HG02642 (cell line): ENCODE data around the gene CPT1C.
"Not testable (repeated sequence)": the region's sequence is repeated elsewhere in the genome, so short reads cannot be mapped to it uniquely, and the experiment has no call there.

Experiments used
- ATAC-seq: cut with Tn5 transposase; IDR thresholded peaks from one replicate; pipeline ENCODE4 v1.9.1; 2021; ENCODE audit warnings: mild to moderate bottlenecking; ENCODE audit not compliant: unreplicated experiment, poor library complexity

The CPT1C gene

GRCh38 chr19:49696115-49696514 lies 5.2 kb downstream of the CPT1C start:
- ATAC-seq, result no peak

- ATAC-seq, result no peak
Observed at GRCh38 chr19:49696865-49697264, 5.9 kb downstream of the CPT1C start.

GRCh38 chr19:49699364-49699763 lies 8.4 kb downstream of the CPT1C start:
- no peak for ATAC-seq

GRCh38 chr19:49700563-49700962 lies 9.6 kb downstream of the CPT1C start:
- no peak for ATAC-seq

DNA sequence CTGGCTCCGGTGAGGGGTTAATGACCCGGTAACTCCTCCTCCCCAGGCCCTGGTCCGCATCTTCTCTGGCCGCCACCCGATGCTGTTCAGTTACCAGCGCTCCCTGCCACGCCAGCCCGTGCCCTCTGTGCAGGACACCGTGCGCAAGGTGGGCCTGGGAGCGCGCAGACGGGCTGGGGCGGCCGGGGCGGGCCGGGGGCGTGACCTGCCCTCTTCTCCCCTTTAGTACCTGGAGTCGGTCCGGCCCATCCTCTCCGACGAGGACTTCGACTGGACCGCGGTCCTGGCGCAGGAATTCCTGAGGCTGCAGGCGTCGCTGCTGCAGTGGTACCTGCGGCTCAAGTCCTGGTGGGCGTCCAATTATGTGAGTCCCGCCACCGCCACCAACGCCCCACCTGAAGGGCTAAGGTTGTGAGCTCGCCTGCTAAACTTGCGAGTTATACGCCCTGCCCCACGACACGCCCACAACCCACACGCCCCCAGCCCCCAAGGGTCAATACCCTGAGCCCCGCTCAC lies 10.4 kb downstream of the CPT1C start:
- no peak for ATAC-seq

DNA sequence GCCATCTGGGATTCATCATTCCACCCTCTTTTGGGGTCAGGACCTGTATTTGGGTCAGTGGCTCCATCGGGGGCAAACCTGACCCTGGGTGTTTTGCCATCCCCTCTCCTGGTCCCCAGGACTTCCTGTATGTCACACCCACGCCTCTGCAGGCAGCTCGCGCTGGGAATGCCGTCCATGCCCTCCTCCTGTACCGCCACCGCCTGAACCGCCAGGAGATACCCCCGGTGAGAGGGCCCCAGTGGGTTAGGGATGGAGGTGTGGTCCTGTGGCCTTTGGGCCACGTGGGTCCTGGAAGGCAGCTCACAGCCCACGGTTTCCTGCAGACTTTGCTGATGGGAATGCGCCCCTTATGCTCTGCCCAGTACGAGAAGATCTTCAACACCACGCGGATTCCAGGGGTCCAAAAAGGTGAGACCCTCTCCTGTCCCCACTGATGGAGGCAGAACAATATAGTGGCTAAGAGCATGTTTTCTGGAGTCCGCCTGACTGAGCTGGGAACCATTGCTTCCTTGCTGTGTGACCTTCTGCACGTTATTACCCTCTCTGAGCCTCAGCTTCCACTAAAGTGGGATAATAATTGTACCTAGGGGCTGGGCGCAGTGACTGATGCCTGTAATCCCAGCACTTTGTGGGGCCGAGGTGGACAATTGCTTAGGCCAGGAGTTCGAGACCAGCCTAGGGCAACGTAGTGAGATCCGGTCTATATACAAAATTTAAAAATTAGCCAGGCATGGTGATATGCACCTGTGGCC lies 14.1 kb downstream of the CPT1C start:
- ATAC-seq, result no peak

GRCh38 chr19:49705919-49706318 lies 15.0 kb downstream of the CPT1C start:
- no peak for ATAC-seq

DNA sequence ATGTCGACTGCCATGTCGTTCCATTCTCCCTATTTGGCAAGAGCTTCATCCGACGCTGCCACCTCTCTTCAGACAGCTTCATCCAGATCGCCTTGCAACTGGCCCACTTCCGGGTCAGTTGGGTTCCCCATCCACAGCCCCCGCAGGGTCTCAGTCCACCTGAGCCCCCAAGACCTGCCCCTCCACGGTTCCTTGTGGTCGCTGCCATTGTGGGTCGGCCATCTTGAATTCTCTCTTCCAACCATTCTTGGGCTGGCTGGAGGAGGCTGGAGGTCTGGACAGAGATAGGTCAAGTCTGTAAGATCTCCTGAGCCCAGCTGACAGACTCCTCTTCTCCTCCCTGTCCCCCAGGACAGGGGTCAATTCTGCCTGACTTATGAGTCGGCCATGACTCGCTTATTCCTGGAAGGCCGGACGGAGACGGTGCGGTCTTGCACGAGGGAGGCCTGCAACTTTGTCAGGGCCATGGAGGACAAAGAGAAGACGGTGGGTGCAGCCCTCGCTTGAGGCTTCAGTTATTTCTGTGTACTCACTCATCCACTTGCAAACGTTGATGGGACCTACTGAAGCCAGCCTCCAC lies 19.5 kb downstream of the CPT1C start:
- ATAC-seq, result no peak

DNA sequence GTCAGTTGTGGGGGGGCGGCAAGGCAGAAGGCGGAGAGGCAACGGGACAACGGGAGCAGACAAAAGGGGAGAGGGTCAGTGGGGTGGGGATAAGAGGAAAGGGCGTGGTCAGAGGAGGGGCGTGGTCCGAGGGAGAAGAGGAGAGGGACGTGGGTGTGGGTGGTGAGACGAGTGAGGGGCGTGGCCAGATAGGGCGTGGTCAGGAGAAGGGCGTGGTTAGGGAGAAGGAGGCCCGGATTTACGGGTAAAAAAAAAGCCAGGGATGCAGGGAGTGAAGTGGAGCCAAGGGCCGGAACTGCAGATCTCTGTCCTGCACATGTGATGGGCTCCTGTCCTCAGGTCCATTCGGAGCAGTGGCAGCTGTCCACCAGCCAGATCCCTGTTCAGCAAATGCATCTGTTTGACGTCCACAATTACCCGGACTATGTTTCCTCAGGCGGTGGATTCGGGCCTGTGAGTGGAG lies 21.5 kb downstream of the CPT1C start:
- no peak for ATAC-seq

GRCh38 chr19:49713236-49713845 lies 22.4 kb downstream of the CPT1C start:
- ATAC-seq, result no peak

DNA sequence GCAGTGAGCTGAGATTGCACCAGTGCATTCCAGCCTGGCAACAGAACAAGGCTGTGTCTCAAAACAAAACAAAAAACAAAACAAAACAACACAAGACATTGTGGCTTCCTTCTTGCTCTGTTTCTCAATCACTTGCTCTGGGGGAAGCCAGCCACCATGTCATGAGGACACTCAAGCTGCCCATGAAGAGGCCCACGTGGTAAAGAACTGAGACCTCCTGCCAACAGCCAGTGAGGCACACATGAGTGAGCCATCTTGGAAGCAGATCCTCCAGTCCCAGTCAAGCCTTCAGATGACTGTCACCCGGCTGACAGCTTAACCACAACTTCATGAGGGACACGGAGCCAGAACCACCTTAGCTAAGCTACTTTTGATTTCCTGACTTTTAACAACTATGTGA lies 25.2 kb downstream of the CPT1C start:
- no peak for ATAC-seq

- no peak for ATAC-seq
Observed at GRCh38 chr19:49718511-49718910, 27.6 kb downstream of the CPT1C start.

DNA sequence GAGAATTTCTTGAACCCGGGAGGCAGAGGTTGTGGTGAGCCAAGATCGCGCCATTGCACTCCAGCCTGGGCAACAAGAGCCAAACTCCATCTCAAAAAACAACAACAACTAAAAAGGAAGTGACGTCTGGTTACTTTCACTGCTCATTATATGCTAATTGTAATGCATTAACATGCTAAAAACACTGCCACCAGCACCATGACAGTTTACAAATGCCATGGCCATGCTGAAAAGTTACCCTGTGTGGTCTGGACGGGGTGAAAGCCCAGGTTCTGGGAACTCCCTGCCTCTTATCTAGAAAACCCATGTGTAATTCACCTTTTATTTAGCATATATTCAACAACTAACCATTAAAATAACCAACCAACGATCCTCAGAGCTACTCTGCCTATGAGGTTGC lies 28.1 kb downstream of the CPT1C start:
- ATAC-seq, result no peak

DNA sequence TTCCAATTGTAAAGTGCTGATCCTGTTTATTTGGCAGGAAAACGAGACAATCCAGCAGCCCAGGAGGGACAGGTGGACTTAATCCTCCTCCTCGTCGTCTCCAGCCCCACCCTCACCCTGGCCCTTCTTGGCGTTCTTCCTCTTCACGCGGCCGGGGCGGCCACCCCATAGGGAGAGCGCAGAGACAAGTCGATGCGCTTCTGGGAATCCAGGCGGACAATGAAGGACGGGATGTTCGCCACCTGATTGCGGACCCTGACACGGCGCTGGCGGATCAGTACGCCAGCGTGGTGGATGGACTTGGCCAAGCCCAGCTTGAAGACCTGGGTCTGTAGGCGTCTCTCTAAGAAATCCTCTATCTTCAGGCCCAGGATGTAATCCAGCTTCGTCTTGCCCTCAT lies 28.5 kb downstream of the CPT1C start:
- not testable (repeated sequence) for ATAC-seq

DNA sequence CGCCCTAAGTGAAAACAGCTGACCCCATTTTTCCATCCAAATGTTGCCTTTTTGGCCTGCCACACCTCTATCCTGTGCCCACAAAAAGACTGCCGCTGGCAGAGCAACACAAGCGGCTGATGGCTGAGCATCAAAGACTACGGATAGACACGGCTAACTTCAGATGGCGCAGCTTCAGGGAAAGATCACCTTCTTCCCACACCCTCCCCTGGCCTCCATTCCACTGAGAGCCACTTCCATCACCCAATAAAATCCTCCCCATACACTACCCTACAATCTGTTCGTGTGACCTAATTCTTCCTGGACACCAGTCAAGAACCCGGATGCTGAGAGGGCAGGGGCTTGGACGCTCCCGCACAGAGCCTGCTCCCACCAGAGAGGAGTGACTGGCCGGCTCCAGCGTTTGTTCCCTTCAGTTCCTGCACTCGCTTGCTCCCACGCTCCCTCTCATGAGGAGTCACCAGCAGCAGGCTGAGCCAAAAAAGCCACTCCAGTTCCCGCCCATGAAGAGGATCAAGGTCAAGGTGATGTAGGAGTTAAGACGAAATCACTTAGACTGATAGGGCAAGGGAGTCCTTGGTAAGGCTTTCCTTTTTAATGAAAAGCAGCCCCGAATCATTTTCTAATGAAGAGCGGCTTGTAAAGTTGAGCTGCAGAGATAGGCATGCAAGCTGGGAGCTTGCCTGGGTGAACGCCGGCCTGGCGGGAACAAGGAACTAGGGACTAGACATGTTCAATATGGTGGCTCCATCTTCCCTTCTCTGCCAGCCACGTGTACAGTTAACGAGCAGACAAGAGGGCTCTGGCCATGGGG lies 36.5 kb downstream of the CPT1C start:
- ATAC-seq, result no peak

DNA sequence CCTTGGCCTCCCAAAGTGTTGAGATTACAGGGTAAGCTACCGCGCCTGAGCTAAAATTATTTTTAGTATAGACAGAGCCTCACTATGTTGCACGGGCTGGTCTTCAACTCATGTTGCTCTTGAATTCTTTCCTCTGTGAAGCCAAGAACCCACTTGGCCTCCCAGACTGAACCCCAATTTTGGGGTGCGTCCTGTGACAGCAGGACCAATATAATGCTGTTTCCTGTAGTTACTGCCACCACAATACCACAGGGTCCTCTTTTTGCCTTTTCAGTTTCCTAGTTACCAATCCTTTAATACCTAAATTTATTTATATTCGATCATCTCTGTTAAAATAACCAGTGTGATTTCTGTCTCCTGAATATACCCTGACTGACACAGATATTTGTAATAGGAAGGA lies 39.2 kb downstream of the CPT1C start:
- ATAC-seq, result no peak

DNA sequence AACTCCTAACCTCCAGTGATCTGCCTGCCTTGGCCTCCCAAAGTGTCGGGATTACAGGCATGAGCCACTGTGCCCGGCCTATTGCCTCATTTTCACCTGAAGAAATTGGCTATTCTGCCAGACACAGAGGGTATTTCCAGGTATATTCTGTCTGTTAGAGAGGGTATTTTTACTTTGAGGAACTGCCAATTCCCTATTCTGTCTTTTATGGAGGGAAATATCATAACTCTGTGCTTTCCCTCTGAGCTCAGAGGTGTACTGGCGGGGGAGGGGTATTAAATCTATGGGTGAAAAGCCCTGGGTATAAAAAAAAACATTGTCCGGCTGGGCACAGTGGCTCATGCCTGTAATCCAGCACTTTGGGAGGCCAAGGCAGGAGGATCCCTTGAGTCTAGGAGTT lies 47.4 kb downstream of the CPT1C start:
- no peak for ATAC-seq

- ATAC-seq, result no peak
Observed at GRCh38 chr19:49739098-49739497, 48.2 kb downstream of the CPT1C start.

DNA sequence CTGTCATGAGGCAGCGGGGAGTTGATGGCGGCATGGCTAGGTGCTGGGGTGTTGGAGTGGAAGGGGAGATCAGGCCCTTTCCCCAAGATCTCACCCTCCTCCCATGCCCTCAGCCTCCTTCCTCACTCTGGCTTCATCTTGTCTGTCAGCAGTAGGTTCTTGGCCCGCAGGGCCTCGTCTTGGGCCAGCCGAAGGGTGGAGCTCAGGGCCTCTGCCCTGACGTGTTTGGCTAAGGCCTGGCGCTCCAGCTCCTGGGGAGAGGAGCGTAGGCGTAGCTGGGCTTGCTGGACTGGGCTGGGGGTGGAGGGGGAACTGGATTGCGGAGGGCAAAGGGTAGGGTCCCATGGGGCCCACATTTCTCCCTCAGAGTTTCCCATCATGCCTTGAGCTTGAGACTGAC lies 49.0 kb downstream of the CPT1C start:
- no peak for ATAC-seq

GRCh38 chr19:49741210-49741844 lies 50.4 kb downstream of the CPT1C start:
- no peak for ATAC-seq
